Measurements from ENCODE around the gene NOTUM.

The NOTUM gene

GRCh38 chr17:81944858-81945257 is 16.1 kb downstream of the NOTUM start:
- WGBS (ENCODE audit: insufficient coverage, insufficient read length): no CpG with 5 or more reads among the region's 9 CpGs
- peaks cover 11% of the 10 kb centered on the region for H3K4me1 ChIP-seq (ENCODE audit: control insufficient read depth, insufficient read depth, low read length)
- H3K4me3 ChIP-seq (ENCODE audit: low read length): no peak overlapping the region
- H3K27ac ChIP-seq (ENCODE audit: low read length): no peak overlapping the region
- H3K36me3 ChIP-seq (ENCODE audit: control insufficient read depth, insufficient read depth, low read length): no peaks in the 10 kb centered on the region
- no peaks in the 10 kb centered on the region for H3K9me3 ChIP-seq (ENCODE audit: control insufficient read depth, insufficient read depth, low read length)
- H3K27me3 ChIP-seq (ENCODE audit: control insufficient read depth, insufficient read depth, low read length): no peaks in the 10 kb centered on the region
- DNase-seq (ENCODE audit: low read depth, low spot score): no peak

- Histone ChIP-seq H3K4me1 (ENCODE audit: control insufficient read depth, insufficient read depth, low read length) (peaks cover 11% of the 10 kb centered on the region), H3K27ac (ENCODE audit: low read length) (no peak overlapping the region), H3K9me3 (ENCODE audit: control insufficient read depth, insufficient read depth, low read length) (no peaks in the 10 kb centered on the region), H3K27me3 (ENCODE audit: control insufficient read depth, insufficient read depth, low read length) (no peaks in the 10 kb centered on the region), H3K4me3 (ENCODE audit: low read length) (no peak overlapping the region), H3K36me3 (ENCODE audit: control insufficient read depth, insufficient read depth, low read length) (no peaks in the 10 kb centered on the region)
- WGBS (ENCODE audit: insufficient coverage, insufficient read length): no CpG with 5 or more reads among the region's 12 CpGs
- no peak for DNase-seq (ENCODE audit: low read depth, low spot score)
These were observed 18.8 kb downstream of the NOTUM start for GRCh38 chr17:81942167-81942553.

DNA sequence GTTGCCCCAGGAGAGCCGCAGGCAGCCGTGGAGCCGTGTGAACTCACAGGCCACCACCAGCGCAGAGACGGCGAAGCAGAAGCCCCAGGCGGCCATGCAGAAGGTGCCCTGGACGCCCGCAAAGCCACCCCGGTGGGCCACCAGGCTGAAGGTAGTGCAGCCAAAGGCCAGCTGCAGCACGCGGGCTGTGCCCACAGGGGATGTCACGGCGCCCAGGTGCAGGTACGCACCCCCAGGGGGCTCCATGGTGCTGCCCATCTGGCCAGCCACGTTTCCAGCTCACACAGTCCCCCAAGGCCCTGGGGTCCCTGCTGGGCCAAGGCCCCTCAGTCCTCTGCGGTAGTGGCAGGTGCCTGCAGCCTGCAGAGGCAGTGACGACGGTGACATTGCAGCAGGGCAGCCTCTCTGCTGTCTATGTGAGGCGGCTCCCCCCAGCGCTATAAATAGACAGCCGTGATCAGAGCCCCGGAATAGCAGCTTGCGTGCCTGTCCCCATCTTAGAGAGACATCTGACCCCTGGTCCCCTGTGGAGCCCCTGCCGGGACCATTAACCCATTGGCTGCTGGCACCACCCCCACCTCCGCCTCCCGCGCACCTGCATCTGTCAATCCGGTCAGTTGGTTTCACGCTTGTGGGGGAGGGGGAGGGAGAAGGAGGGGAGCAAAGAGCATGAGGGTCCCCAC is 19.4 kb downstream of the NOTUM start:
- Histone ChIP-seq H3K27me3 (ENCODE audit: control insufficient read depth, insufficient read depth, low read length) (no peaks in the 10 kb centered on the region), H3K4me1 (ENCODE audit: control insufficient read depth, insufficient read depth, low read length) (peaks cover 11% of the 10 kb centered on the region), H3K4me3 (ENCODE audit: low read length) (no peak overlapping the region), H3K9me3 (ENCODE audit: control insufficient read depth, insufficient read depth, low read length) (no peaks in the 10 kb centered on the region), H3K27ac (ENCODE audit: low read length) (no peak overlapping the region), H3K36me3 (ENCODE audit: control insufficient read depth, insufficient read depth, low read length) (no peaks in the 10 kb centered on the region)
- no CpG with 5 or more reads among the region's 30 CpGs for whole genome bisulfite sequencing (ENCODE audit: insufficient coverage, insufficient read length)
- no peak for DNase-seq (ENCODE audit: low read depth, low spot score)

- H3K4me1 ChIP-seq (ENCODE audit: control insufficient read depth, insufficient read depth, low read length): peaks cover 14% of the 10 kb centered on the region
- no CpG with 5 or more reads among the region's 56 CpGs for WGBS (ENCODE audit: insufficient coverage, insufficient read length)
These were observed 20.2 kb downstream of the NOTUM start for GRCh38 chr17:81940538-81941483.

DNA sequence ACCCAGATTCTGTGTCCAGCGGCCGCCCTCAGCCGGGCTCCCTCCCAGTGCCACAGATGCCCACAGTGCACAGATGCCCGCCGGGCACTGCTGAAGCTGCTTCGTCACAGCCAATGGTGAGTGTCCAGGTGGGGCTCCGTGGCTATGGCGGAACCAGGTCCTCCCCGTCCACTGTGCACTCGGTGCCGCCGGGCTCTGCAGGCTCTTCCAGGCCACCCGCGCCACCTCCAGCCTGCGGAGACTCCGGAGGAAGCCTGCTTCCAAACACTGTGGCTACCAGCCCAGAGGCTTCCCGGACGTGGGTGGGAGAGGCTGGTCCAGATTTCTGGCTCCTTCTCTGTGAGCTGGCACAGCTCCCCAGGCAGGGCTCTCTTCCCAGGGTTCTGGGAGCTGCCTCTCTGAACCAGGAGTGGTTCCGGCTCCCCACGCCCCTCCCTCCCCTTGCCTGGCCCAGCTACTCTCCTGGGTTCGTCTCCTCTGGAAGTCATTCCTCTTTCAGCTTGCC is 21.1 kb downstream of the NOTUM start:
- WGBS (ENCODE audit: insufficient coverage, insufficient read length): no CpG with 5 or more reads among the region's 21 CpGs
- no peak for DNase-seq (ENCODE audit: low read depth, low spot score)
- Histone ChIP-seq H3K27me3 (ENCODE audit: control insufficient read depth, insufficient read depth, low read length) (no peaks in the 10 kb centered on the region), H3K4me3 (ENCODE audit: low read length) (no peak overlapping the region), H3K4me1 (ENCODE audit: control insufficient read depth, insufficient read depth, low read length) (peaks cover 15% of the 10 kb centered on the region), H3K36me3 (ENCODE audit: control insufficient read depth, insufficient read depth, low read length) (peaks cover 5% of the 10 kb centered on the region), H3K27ac (ENCODE audit: low read length) (no peak overlapping the region), H3K9me3 (ENCODE audit: control insufficient read depth, insufficient read depth, low read length) (no peaks in the 10 kb centered on the region)

More at GRCh38 chr17:81940538-81941483, 20.2 kb downstream of the NOTUM start:
- H3K4me3 ChIP-seq (ENCODE audit: low read length): no peak overlapping the region
- H3K9me3 ChIP-seq (ENCODE audit: control insufficient read depth, insufficient read depth, low read length): no peaks in the 10 kb centered on the region
- no peak for DNase-seq (ENCODE audit: low read depth, low spot score)
- H3K36me3 ChIP-seq (ENCODE audit: control insufficient read depth, insufficient read depth, low read length): no peaks in the 10 kb centered on the region
- no peak overlapping the region for H3K27ac ChIP-seq (ENCODE audit: low read length)
- H3K27me3 ChIP-seq (ENCODE audit: control insufficient read depth, insufficient read depth, low read length): no peaks in the 10 kb centered on the region

DNA sequence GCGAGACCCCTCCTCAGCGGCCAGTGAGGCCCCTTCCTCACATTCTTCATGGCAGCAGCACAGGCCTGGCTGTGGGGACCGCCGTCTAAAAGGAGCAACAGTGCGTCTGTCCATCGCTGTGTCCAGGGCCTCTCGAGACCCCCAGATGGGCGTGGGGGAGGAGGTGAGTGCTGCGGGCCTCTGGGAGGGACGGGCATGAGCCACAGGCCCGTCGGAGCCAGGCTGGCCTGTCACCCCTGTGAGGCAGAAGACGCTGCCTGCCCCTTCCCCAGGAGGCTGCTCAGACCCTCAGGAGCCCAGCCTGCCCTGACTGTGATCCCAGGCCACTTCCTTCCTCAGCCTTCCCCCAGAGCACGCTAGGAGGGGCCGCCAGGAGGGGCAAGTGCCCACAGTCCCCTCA is 21.8 kb downstream of the NOTUM start:
- H3K9me3 ChIP-seq (ENCODE audit: control insufficient read depth, insufficient read depth, low read length): no peaks in the 10 kb centered on the region
- WGBS (ENCODE audit: insufficient coverage, insufficient read length): no CpG with 5 or more reads among the region's 15 CpGs
- H3K27me3 ChIP-seq (ENCODE audit: control insufficient read depth, insufficient read depth, low read length): no peaks in the 10 kb centered on the region
- DNase-seq (ENCODE audit: low read depth, low spot score): no peak
- H3K4me3 ChIP-seq (ENCODE audit: low read length): no peak overlapping the region
- no peak overlapping the region for H3K27ac ChIP-seq (ENCODE audit: low read length)
- peaks cover 15% of the 10 kb centered on the region for H3K4me1 ChIP-seq (ENCODE audit: control insufficient read depth, insufficient read depth, low read length)
- peaks cover 10% of the 10 kb centered on the region for H3K36me3 ChIP-seq (ENCODE audit: control insufficient read depth, insufficient read depth, low read length)

DNA sequence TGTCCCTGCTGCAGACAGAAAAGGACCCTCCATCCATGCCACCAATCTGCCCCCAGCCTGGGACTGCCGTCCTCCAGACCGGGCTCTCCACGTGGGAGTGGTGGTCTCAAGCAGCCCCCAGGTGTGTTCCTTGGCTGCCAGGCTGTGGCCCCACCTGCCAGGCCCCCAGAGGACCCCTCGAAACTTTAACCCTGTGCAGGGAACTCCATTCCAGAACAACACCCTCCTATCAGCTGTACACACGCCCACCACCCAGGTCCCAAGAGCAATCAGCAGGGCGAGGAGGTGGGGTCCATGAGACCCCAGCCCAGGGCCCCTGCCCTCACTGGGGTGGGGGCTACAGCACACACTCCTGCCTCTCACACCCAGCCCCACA is 25.3 kb downstream of the NOTUM start:
- no peak overlapping the region for H3K4me3 ChIP-seq (ENCODE audit: low read length)
- no CpG with 5 or more reads among the region's 6 CpGs for WGBS (ENCODE audit: insufficient coverage, insufficient read length)
- H3K27ac ChIP-seq (ENCODE audit: low read length): no peak overlapping the region
- no peak for DNase-seq (ENCODE audit: low read depth, low spot score)
- H3K36me3 ChIP-seq (ENCODE audit: control insufficient read depth, insufficient read depth, low read length): peaks cover 10% of the 10 kb centered on the region
- no peaks in the 10 kb centered on the region for H3K27me3 ChIP-seq (ENCODE audit: control insufficient read depth, insufficient read depth, low read length)
- H3K4me1 ChIP-seq (ENCODE audit: control insufficient read depth, insufficient read depth, low read length): peaks cover 4% of the 10 kb centered on the region
- no peaks in the 10 kb centered on the region for H3K9me3 ChIP-seq (ENCODE audit: control insufficient read depth, insufficient read depth, low read length)

DNA sequence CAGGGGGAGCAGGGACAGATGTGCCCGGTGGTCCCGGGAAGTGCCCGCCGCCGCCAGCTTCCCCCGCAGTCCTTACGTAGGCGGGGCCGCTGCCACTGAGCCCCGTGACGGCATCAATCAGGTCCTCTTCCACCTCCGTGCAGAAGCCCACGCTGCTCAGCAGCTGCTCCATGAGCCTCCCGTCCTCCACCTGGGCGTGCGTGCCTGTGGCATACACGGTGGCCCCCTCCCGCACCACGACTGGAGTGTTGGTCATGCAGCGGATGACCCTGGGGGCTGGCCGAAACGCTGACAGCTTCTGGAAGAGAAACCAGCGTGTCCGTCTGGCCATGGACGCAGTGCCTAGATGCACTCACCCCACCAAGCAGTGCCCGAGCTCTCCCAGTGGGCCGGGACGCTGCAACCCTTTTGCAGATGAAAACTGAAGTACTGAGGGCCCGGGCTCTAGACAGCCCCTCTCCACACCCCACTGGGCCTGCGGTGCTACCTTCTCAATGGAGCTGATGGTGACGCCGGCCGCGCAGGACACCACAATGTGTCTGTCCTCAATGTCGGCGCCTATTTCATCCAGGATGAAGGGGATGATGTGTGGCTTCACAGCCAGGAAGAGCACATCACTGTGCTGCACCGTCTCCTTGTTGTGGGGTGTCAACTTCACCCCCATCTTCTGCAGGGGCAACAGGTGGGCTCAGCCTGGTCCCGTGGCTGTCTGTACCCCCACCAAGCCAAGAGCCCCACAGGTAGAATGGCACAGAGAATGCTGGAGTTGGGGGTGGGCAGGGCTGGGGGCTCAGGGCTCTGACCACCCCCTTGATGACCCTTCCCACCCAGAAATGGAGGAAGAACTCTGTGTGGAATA is 25.9 kb downstream of the NOTUM start:
- no peak for DNase-seq (ENCODE audit: low read depth, low spot score)
- Histone ChIP-seq H3K27me3 (ENCODE audit: control insufficient read depth, insufficient read depth, low read length) (no peaks in the 10 kb centered on the region), H3K9me3 (ENCODE audit: control insufficient read depth, insufficient read depth, low read length) (no peaks in the 10 kb centered on the region), H3K36me3 (ENCODE audit: control insufficient read depth, insufficient read depth, low read length) (peaks cover 10% of the 10 kb centered on the region), H3K4me3 (ENCODE audit: low read length) (no peak overlapping the region), H3K4me1 (ENCODE audit: control insufficient read depth, insufficient read depth, low read length) (peaks cover 4% of the 10 kb centered on the region), H3K27ac (ENCODE audit: low read length) (no peak overlapping the region)
- no CpG with 5 or more reads among the region's 38 CpGs for WGBS (ENCODE audit: insufficient coverage, insufficient read length)

DNA sequence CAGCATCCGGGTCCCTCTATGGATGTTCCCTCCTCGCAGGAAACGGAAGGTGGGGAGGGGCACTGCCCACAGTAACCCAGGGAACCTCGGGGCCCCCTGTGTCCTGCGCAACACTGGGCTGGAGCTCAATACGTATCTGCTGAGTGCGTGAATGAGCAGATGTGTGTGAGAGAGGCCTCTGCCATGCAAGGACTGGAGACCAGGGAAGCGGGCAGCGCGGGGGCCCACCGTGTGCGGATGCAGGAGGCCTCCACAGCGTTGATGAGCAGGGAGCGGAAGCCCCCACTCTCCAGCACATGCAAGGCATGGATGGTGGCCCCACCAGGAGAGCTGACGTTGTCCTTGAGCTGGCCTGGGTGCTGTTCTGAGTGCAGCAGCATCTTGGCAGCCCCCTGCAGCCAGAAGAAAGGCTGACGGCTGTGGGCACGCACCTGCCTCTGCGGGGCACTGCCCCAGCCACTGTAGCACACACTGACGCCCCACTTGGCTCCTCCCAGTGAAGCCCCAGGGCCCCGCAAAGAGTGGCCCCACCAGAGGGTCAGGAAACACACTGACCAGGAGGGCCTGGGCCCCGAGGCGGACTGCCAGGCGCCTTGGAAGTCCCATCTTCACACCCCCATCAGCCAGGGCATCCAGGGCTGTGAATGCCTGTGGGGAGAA is 26.8 kb downstream of the NOTUM start:
- no peaks in the 10 kb centered on the region for H3K9me3 ChIP-seq (ENCODE audit: control insufficient read depth, insufficient read depth, low read length)
- no peak for DNase-seq (ENCODE audit: low read depth, low spot score)
- peaks cover 4% of the 10 kb centered on the region for H3K4me1 ChIP-seq (ENCODE audit: control insufficient read depth, insufficient read depth, low read length)
- WGBS (ENCODE audit: insufficient coverage, insufficient read length): no CpG with 5 or more reads among the region's 23 CpGs
- no peak overlapping the region for H3K4me3 ChIP-seq (ENCODE audit: low read length)
- no peaks in the 10 kb centered on the region for H3K27me3 ChIP-seq (ENCODE audit: control insufficient read depth, insufficient read depth, low read length)
- H3K27ac ChIP-seq (ENCODE audit: low read length): no peak overlapping the region
- peaks cover 10% of the 10 kb centered on the region for H3K36me3 ChIP-seq (ENCODE audit: control insufficient read depth, insufficient read depth, low read length)
